Activated naive CD4-positive, alpha-beta T cell treated with anti-CD3 and anti-CD28 coated beads, Interleukin-2, amount 50 U/mL, for 24 hours (primary cell): ENCODE measurements around the gene VPS37C.
A peak's percentile ranks its signal among the peaks of the same experiment; 100 is the strongest.

Experiments
- H3K27ac Mint-ChIP-seq: one replicate; pipeline ENCODE4 v1.8.0; 2021; ENCODE audit warnings: mild to moderate bottlenecking, mixed read lengths
- H3K27me3 Mint-ChIP-seq: one replicate; pipeline ENCODE4 v1.8.0; 2021; ENCODE audit warnings: mixed read lengths
- H3K36me3 Mint-ChIP-seq: one replicate; pipeline ENCODE4 v1.8.0; 2021; ENCODE audit warnings: mixed read lengths
- H3K4me1 Mint-ChIP-seq: one replicate; pipeline ENCODE4 v1.8.0; 2021; ENCODE audit warnings: mixed read lengths
- H3K4me3 Mint-ChIP-seq: one replicate; pipeline ENCODE4 v1.8.0; 2021; ENCODE audit warnings: mild to moderate bottlenecking, mixed read lengths
- H3K9me3 Mint-ChIP-seq: one replicate; pipeline ENCODE4 v1.8.0; 2021; ENCODE audit warnings: mixed read lengths

Gene VPS37C

DNA sequence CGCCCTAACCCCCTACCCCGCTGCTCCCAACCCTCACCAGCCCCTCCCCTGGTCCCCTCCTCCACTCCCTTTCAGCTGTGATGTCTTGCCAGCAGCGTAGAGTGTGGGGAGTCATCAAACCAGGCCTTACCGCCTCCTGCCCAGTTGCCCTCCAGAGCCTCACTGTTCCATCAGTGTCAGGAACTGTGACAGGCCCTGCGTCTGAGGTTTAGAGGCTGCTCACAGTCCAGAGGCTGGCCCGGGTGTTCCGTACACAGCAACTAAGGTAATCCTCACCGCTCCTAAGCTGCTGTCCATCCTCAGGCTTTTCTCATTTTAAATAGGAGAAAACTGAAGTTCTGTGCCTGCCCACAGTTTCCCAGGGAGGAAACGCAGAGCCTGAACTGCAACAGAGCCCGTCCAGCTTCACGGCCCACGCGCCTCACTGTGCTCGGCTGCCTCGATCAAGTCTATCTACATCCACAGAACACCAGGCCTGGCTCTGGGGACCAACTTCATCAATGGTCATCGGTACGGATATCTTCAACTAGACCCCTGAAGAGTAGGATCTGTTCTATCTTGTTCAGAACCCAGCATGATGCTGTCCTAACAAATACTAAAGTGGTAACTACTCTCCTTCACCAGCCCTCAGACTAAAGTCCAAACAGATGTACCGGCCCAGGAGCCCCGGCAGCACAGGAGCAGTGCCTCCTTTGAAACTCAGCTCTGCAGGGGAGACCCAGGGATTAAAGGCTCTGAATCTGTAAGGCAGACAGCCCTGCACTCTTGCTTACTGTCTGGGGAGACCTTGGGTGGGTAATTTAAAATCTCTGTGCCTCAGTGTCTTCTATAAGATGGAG, 10.3 kb downstream of the VPS37C start:
- Mint-ChIP-seq H3K27me3 (no peaks in the 10 kb centered on the region), H3K4me1 (peaks cover 30% of the 10 kb centered on the region), H3K36me3 (peaks cover 18% of the 10 kb centered on the region)

DNA sequence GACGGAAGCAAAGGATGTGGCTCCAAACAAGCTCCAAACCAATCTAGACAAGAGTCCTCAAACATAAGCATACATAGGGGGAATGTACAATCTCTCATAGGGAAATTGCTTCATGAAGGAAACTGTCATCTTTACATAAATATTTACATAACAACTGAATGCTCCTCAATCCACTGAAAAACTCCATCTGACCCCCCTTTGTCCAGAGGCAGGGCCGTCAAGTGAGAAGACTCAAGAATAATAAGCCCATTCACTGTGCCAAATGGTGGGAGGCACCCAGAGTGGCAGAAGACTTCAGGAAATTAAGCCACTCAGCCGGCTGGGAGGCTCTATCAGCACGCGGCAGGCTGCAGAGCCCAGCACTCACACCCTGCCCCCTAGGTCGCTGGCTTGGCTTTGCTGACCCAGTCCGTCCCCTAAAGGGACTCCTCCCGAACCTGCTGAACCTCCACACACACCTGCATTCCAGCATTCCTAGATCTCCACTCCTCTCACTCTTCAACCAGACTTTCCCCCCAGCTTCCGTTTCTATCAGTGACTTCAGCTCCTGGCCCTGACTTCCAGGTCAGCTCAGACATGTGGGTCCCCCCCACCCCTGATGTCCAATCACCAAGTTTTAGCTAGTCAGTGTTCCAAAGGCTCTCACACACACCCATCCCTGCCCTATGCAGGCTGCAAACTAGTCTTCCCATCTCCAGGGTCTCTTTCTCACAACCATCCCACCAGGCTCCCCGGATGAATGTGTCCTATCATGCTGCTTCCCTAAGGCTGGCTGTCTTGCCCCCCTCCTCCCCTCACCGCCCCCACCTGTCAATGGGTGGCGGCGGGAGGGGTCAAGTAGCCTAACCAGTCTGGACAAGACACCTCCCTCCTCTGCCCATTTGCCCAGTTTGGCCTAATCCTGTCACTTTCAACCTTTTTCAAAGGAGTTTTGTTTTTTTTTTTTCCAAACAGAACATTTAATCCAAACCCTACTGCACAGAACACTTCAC, 11.3 kb downstream of the VPS37C start:
- Mint-ChIP-seq H3K9me3 (no peaks in the 10 kb centered on the region), H3K4me1 (peaks cover 31% of the 10 kb centered on the region), H3K27ac (no peak overlapping the region), H3K36me3 (peaks cover 10% of the 10 kb centered on the region), H3K4me3 (no peak overlapping the region), H3K27me3 (no peaks in the 10 kb centered on the region)

More for the DNA sequence above, 10.3 kb downstream of the VPS37C start:
- H3K4me3 Mint-ChIP-seq: no peak overlapping the region
- H3K9me3 Mint-ChIP-seq: no peaks in the 10 kb centered on the region
- H3K27ac Mint-ChIP-seq: no peak overlapping the region

DNA sequence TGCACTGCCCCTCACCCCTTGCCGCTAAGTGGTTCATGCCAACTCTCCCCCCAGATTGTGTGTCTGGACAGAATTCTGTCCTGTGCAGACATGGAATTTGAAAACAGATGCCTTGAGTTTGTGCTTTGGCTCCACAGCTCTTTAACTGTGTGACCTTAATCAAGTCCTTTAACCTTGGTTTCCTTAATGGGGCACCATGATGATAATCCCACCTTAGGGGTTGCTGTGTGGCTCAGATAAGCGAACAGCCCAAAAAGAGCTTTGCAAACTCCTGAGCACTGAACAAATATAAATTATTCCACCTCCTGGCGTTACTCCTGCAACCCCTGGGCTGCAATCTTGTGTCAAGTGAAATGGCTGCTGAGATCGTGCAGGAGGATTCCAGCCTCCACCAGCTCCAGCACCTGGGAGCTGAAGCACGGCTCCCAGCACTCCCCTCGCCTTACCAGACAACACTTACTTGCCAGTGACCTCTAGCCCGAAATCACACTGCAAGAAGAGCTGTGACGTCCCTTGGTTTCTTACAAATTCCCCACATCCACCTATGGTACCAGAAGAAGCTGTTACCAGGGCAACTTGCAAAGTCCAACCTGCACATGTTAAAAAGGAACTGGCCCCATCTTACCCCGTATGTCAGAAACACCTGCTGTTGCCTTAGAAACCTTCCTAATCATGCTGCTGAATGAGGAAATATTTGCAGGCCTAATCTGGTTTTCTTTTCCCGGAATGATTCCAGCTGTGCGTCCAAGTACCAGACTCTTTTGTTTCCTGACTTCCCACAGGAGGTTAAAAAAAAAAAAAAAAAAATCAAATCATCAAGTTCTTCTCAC, 13.2 kb downstream of the VPS37C start:
- Mint-ChIP-seq H3K27ac (no peak overlapping the region), H3K36me3 (no peaks in the 10 kb centered on the region), H3K4me3 (no peak overlapping the region), H3K27me3 (no peaks in the 10 kb centered on the region), H3K4me1 (peaks cover 26% of the 10 kb centered on the region), H3K9me3 (no peaks in the 10 kb centered on the region)

- H3K27me3 Mint-ChIP-seq: no peaks in the 10 kb centered on the region
- peaks cover 24% of the 10 kb centered on the region for H3K4me1 Mint-ChIP-seq
- H3K4me3 Mint-ChIP-seq: no peak overlapping the region
- H3K36me3 Mint-ChIP-seq: no peaks in the 10 kb centered on the region
- no peak overlapping the region for H3K27ac Mint-ChIP-seq
- H3K9me3 Mint-ChIP-seq: no peaks in the 10 kb centered on the region
These were observed 14.0 kb downstream of the VPS37C start for GRCh38 chr11:61147271-61147670.

DNA sequence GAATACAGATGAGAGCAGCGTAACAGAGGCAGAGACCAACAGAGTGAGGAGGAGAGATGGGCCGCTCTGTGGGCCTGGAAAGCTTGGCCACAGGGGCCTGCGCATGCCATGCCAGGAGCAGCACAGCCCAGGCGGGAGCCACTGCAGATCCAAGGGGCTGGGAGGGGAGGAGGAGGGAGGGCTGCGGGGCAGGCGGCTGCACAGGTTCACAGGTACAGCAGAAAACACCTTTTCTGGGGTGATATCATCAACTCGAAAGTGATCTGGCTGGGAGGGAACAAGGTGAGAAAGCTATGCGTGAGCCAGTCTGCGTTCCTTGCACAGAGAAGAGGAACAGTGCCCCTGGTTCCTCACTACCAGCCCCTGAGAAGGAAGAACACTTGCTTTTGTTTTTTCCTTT, 14.8 kb downstream of the VPS37C start:
- H3K9me3 Mint-ChIP-seq: no peaks in the 10 kb centered on the region
- no peaks in the 10 kb centered on the region for H3K27me3 Mint-ChIP-seq
- no peaks in the 10 kb centered on the region for H3K36me3 Mint-ChIP-seq
- no peak overlapping the region for H3K27ac Mint-ChIP-seq
- peaks cover 27% of the 10 kb centered on the region for H3K4me1 Mint-ChIP-seq
- H3K4me3 Mint-ChIP-seq: no peak overlapping the region

DNA sequence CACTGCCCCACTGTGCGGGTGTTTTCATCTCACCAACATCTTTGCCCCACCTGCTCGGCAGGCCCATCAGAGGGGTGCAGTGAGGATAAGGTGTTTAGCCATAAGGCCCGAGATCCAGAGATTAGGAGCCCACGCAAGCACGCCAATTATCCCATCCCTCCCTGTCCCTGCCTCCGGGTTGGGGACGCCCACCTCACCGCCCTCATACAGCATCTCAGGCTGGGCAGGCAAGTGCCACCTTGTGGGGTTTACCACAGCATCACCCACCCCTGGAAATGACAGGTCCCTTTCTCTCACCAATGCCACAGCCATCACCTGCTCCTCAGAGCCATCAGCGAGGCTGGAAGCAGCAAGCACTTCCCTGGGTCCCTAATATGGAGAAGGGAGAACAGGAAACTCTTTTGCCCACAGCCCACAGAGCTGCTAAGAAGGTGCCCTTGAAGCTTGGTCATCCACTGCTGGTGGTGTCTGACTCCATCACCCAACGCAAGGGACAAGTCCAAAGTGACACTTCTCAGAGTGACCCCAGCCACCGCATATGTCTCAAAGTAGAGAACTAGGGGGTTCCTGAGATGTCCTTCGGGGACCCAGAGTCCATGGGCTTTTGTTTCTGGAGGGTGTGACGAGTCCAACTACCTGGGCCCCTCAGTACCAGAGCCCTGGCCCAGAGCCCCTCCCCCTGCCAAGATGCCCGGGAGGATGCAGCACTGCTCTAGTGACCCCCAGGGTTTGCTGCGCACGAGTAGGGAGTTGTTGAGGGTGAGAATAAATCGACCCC, 15.8 kb downstream of the VPS37C start:
- H3K4me1 Mint-ChIP-seq: peaks cover 27% of the 10 kb centered on the region
- H3K4me3 Mint-ChIP-seq: no peak overlapping the region
- no peaks in the 10 kb centered on the region for H3K9me3 Mint-ChIP-seq
- no peaks in the 10 kb centered on the region for H3K36me3 Mint-ChIP-seq
- no peak overlapping the region for H3K27ac Mint-ChIP-seq
- H3K27me3 Mint-ChIP-seq: no peaks in the 10 kb centered on the region

GRCh38 chr11:61144511-61145179, 16.6 kb downstream of the VPS37C start:
- Mint-ChIP-seq H3K4me1 (peaks cover 27% of the 10 kb centered on the region), H3K27me3 (no peaks in the 10 kb centered on the region), H3K9me3 (no peaks in the 10 kb centered on the region), H3K4me3 (no peak overlapping the region), H3K27ac (no peak overlapping the region), H3K36me3 (no peaks in the 10 kb centered on the region)

- Mint-ChIP-seq H3K4me1 (peaks cover 21% of the 10 kb centered on the region), H3K36me3 (peaks cover 3% of the 10 kb centered on the region), H3K27me3 (no peaks in the 10 kb centered on the region), H3K4me3 (no peak overlapping the region), H3K27ac (peak overlapping the region; percentile 18), H3K9me3 (no peaks in the 10 kb centered on the region)
These were observed 18.8 kb downstream of the VPS37C start for GRCh38 chr11:61142424-61142823.

GRCh38 chr11:61141601-61142028, 19.6 kb downstream of the VPS37C start:
- H3K27ac Mint-ChIP-seq: no peak overlapping the region
- peaks cover 15% of the 10 kb centered on the region for H3K4me1 Mint-ChIP-seq
- peaks cover 8% of the 10 kb centered on the region for H3K36me3 Mint-ChIP-seq
- no peaks in the 10 kb centered on the region for H3K27me3 Mint-ChIP-seq
- no peak overlapping the region for H3K4me3 Mint-ChIP-seq
- H3K9me3 Mint-ChIP-seq: no peaks in the 10 kb centered on the region

DNA sequence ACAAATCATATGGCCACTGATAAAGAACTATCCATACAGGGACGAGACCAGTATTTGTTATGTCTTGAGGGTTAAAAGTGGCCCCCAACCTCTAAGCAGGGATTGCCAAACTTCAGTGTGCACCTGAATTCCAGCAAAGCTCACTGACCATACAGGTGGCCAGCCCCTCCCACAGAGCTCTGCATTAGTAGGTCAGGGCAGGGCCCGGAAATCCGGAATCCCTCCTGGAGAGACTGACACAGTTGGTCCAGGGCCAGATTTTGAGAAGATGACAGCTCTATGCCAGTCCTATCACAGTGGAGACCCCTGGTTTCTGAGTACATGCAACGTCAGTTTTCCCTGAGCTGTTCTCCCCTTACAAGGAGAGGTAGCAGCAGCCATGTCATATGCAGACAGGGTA, 20.8 kb downstream of the VPS37C start:
- no peak overlapping the region for H3K4me3 Mint-ChIP-seq
- H3K36me3 Mint-ChIP-seq: peaks cover 8% of the 10 kb centered on the region

DNA sequence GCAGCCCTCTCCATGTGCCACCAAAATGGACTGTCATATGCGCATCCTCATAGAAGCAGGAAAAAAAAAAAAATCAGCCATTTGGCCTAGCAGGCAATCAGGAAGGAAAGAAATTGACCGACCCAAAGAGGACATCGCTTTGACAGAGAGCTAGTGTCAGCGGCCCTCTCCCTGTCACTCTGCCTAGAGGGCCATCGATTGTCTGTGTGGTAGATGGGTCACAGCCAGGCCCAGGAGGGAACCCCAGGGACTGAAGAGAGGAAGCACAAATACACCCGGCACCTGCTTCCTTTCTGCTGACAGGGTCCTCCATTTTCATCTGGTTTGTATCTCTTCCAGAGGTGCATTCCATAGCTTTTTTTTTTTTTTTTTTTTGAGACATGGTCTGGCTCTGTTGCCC, 21.8 kb downstream of the VPS37C start:
- Mint-ChIP-seq H3K4me1 (peaks cover 5% of the 10 kb centered on the region), H3K27ac (no peak overlapping the region), H3K36me3 (peaks cover 8% of the 10 kb centered on the region), H3K4me3 (no peak overlapping the region), H3K27me3 (no peaks in the 10 kb centered on the region), H3K9me3 (no peaks in the 10 kb centered on the region)

More for the DNA sequence above, 20.8 kb downstream of the VPS37C start:
- Mint-ChIP-seq H3K4me1 (peaks cover 5% of the 10 kb centered on the region), H3K27ac (no peak overlapping the region), H3K9me3 (no peaks in the 10 kb centered on the region), H3K27me3 (no peaks in the 10 kb centered on the region)

DNA sequence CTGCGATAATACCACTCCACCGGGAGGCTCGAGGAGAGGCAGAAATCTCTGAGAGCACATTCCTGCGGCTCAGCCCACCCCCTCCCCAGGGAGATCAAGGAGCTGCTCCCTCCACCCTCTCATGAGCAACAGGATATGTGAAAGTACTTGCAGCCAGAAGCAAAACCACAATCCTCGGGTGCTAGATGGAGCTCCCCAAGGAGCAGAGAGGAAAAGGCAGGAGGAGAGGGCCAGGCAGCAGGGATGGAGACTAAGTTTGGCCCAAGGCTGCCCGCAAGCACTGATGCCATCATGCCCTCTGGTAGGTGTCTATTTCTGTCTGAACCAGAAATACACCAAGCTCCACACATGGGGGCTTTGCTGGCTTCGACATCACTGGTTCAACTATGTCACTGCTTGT, 22.3 kb downstream of the VPS37C start:
- Mint-ChIP-seq H3K4me3 (no peak overlapping the region), H3K27ac (no peak overlapping the region), H3K9me3 (no peaks in the 10 kb centered on the region), H3K36me3 (peaks cover 8% of the 10 kb centered on the region), H3K27me3 (no peaks in the 10 kb centered on the region), H3K4me1 (peaks cover 5% of the 10 kb centered on the region)

DNA sequence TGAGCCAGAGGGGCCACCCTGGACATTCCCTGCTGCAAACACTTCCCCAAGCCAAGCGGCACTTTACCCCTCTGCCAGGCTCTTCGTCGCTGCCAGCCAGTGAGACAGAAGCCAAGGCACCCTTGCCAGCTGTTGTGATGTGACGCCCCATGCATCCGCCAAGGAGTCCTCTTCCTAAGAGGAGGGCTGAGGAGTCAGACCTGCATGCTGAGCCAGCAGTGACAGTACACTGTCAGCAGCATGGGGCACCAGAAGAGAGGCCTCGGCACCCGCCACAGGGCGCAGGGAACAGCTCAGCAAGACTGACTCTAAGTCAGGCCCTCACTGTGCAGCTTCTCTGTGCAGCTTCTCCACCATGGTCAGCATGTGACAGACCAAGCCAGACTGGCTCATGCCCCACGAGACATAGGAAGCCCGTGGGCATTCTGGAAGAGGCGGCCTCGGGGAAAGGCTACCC, 26.4 kb downstream of the VPS37C start:
- H3K36me3 Mint-ChIP-seq: peaks cover 8% of the 10 kb centered on the region
- H3K4me3 Mint-ChIP-seq: no peak overlapping the region
- no peaks in the 10 kb centered on the region for H3K9me3 Mint-ChIP-seq
- peaks cover 4% of the 10 kb centered on the region for H3K4me1 Mint-ChIP-seq
- no peak overlapping the region for H3K27ac Mint-ChIP-seq
- no peaks in the 10 kb centered on the region for H3K27me3 Mint-ChIP-seq
